ENCODE data around the gene PDGFRB.

PDGFRB gene

GRCh38 chr5:150181766-150182545 lies 26.3 kb upstream of the PDGFRB start:
- no peak for DNase-seq (ENCODE audit: low spot score)

GRCh38 chr5:150181027-150181426 lies 25.4 kb upstream of the PDGFRB start:
- no peak for DNase-seq (ENCODE audit: low spot score)

GRCh38 chr5:150180241-150181026 lies 24.8 kb upstream of the PDGFRB start:
- DNase-seq (ENCODE audit: low spot score), result no peak

GRCh38 chr5:150179019-150179620 lies 23.5 kb upstream of the PDGFRB start:
- no peak for DNase-seq (ENCODE audit: low spot score)

- DNase-seq (ENCODE audit: low spot score), result no peak
These were observed 22.6 kb upstream of the PDGFRB start for GRCh38 chr5:150178262-150178661.

GRCh38 chr5:150177721-150178120 lies 22.1 kb upstream of the PDGFRB start:
- DNase-seq (ENCODE audit: low spot score), result no peak

- no peak for DNase-seq (ENCODE audit: low spot score)
These were observed 21.3 kb upstream of the PDGFRB start for GRCh38 chr5:150176745-150177477.

GRCh38 chr5:150175536-150175935 lies 19.9 kb upstream of the PDGFRB start:
- peak; percentile 89 for DNase-seq (ENCODE audit: low spot score)

GRCh38 chr5:150175076-150175475 lies 19.4 kb upstream of the PDGFRB start:
- DNase-seq (ENCODE audit: low spot score), result no peak

- no peak for DNase-seq (ENCODE audit: low spot score)
These were observed 18.6 kb upstream of the PDGFRB start for GRCh38 chr5:150174285-150174684.

GRCh38 chr5:150173161-150173560 lies 17.5 kb upstream of the PDGFRB start:
- no peak for DNase-seq (ENCODE audit: low spot score)

- no peak for DNase-seq (ENCODE audit: low spot score)
These were observed 16.9 kb upstream of the PDGFRB start for GRCh38 chr5:150172556-150172955.

GRCh38 chr5:150172145-150172544 lies 16.5 kb upstream of the PDGFRB start:
- no peak for DNase-seq (ENCODE audit: low spot score)

- no peak for DNase-seq (ENCODE audit: low spot score)
These were observed 13.2 kb upstream of the PDGFRB start for GRCh38 chr5:150168864-150169263.

- peak; percentile 55 for DNase-seq (ENCODE audit: low spot score)
These were observed 12.3 kb upstream of the PDGFRB start for GRCh38 chr5:150167908-150168307.

- no peak for DNase-seq (ENCODE audit: low spot score)
These were observed 11.8 kb upstream of the PDGFRB start for GRCh38 chr5:150167512-150167850.

- DNase-seq (ENCODE audit: low spot score), result peak; percentile 54
These were observed 11.2 kb upstream of the PDGFRB start, which contains the start of gene CDX1 for GRCh38 chr5:150166650-150167511. Gene CDX1, plus strand, starts transcription at chr5:150166778. Its CDS starts 99 bp downstream, at chr5:150166877.

GRCh38 chr5:150166037-150166649 lies 10.5 kb upstream of the PDGFRB start:
- DNase-seq (ENCODE audit: low spot score), result no peak

- DNase-seq (ENCODE audit: low spot score), result no peak
These were observed 8.8 kb upstream of the PDGFRB start for GRCh38 chr5:150164211-150164980.

- no peak for DNase-seq (ENCODE audit: low spot score)
These were observed 8.0 kb upstream of the PDGFRB start for GRCh38 chr5:150163547-150164059.
